ENCODE measurements around the gene SPATA33.

The SPATA33 gene

GRCh38 chr16:89657442-89658220 lies at the start of gene SPATA33, which contains the start of gene CHMP1A:
SPATA33 (plus strand) TSS chr16:89657836; CDS start chr16:89657912, 76 bp downstream.
CHMP1A (minus strand) TSS chr16:89657708; CDS start chr16:89657588, 120 bp downstream.
- peak within 1 kb of the TSS; percentile 92 for H3K27ac ChIP-seq
- no peak for TF ChIP-seq CTCF (IDR thresholded peaks at IDR 0.05)
- TF ChIP-seq ZFX (IDR thresholded peaks at IDR 0.05; ENCODE audit: borderline replicate concordance), result no peak

GRCh38 chr16:89607937-89608740 lies 49.5 kb upstream of the SPATA33 start:
- peak overlapping the region; percentile 49 for H3K27ac ChIP-seq
- TF ChIP-seq CTCF (IDR thresholded peaks at IDR 0.05), result no peak
- no peak for TF ChIP-seq ZFX (IDR thresholded peaks at IDR 0.05; ENCODE audit: borderline replicate concordance)

GRCh38 chr16:89610108-89610453 lies 47.6 kb upstream of the SPATA33 start:
- H3K27ac ChIP-seq, result peak overlapping the region; percentile 49; the same call in 1 of the 2 replicates
- TF ChIP-seq CTCF (IDR thresholded peaks at IDR 0.05), result no peak
- TF ChIP-seq ZFX (IDR thresholded peaks at IDR 0.05; ENCODE audit: borderline replicate concordance), result no peak

- no peak for TF ChIP-seq ZFX (IDR thresholded peaks at IDR 0.05; ENCODE audit: borderline replicate concordance)
- no peak for TF ChIP-seq CTCF (IDR thresholded peaks at IDR 0.05)
- no peak overlapping the region for H3K27ac ChIP-seq
Observed at GRCh38 chr16:89612415-89613166, 45.0 kb upstream of the SPATA33 start.

GRCh38 chr16:89613231-89613953 lies 44.2 kb upstream of the SPATA33 start, which contains the start of gene DPEP1:
DPEP1 (plus strand) TSS chr16:89613642; CDS start chr16:89630411, 16,769 bp downstream.
- TF ChIP-seq ZFX (IDR thresholded peaks at IDR 0.05; ENCODE audit: borderline replicate concordance) (no peak), CTCF (IDR thresholded peaks at IDR 0.05) (no peak)
- H3K27ac ChIP-seq, result no peak within 1 kb of the TSS

- no peak overlapping the region for H3K27ac ChIP-seq
- TF ChIP-seq ZFX (IDR thresholded peaks at IDR 0.05; ENCODE audit: borderline replicate concordance) (no peak), CTCF (IDR thresholded peaks at IDR 0.05) (no peak)
Observed at GRCh38 chr16:89613954-89614459, 43.6 kb upstream of the SPATA33 start.

Data from 22Rv1 (cell line).